K562 (cell line): ENCODE results near the gene INSM2. TPM values are rescaled to one million over a fixed set of nuclear protein-coding genes. Genes with fewer than 3 reads are reported as not detected.

ENCODE experiments used
- ATF7 ChIP-seq: fragments of 450-650 bp; IDR thresholded peaks from 2 replicates; pipeline ENCODE4 v1.7.1; 2014; ENCODE audit warnings: mild to moderate bottlenecking, moderate library complexity
- CEBPB ChIP-seq: fragments of 450-650 bp; IDR thresholded peaks from 2 replicates; pipeline ENCODE4 v1.6.1; 2016; ENCODE audit warnings: missing genetic modification characterization, missing compliant biosample characterization
- CXXC5 ChIP-seq: fragments of 250-450 bp; sonication (Bioruptor Pico); IDR thresholded peaks from 2 replicates; pipeline ENCODE4 v1.8.0; 2022; ENCODE audit warnings: inconsistent platforms, mild to moderate bottlenecking, moderate library complexity
- MECOM ChIP-seq: fragments of 250-450 bp; sonication (Bioruptor Pico); IDR thresholded peaks from 2 replicates; pipeline ENCODE4 v1.8.0; 2022; ENCODE audit warnings: inconsistent platforms
- MNT ChIP-seq, 2 experiments: fragments of 450-650 bp; conservative IDR thresholded peaks; 2 replicates each; pipeline ENCODE4 v1.6.1; 2017; ENCODE audit warnings: mild to moderate bottlenecking in 2 of 2, moderate library complexity in 2 of 2
- NR2F6 ChIP-seq: fragments of 450-650 bp; formaldehyde crosslinking; IDR thresholded peaks from 2 replicates; pipeline ENCODE4 v1.4.0; 2020; ENCODE audit warnings: mild to moderate bottlenecking
- PCBP1 ChIP-seq: fragments of 200-400 bp; formaldehyde crosslinking; IDR thresholded peaks from 2 replicates; pipeline ENCODE4 v1.6.1; 2018; ENCODE audit warnings: mild to moderate bottlenecking, low read depth, low read length; ENCODE audit not compliant: poor library complexity, severe bottlenecking
- PHF20 ChIP-seq: fragments of 450-650 bp; IDR thresholded peaks from 2 replicates; pipeline ENCODE4 v1.6.1; 2018; ENCODE audit not compliant: partially characterized antibody
- TCF7 ChIP-seq: sonication (generic); IDR thresholded peaks from 2 replicates; pipeline ENCODE4 v1.6.1; 2016; ENCODE audit warnings: antibody characterized with exemption, borderline replicate concordance
- XRCC3 ChIP-seq: fragments of 450-650 bp; IDR thresholded peaks from 2 replicates; pipeline ENCODE4 v1.6.1; 2017; ENCODE audit warnings: mild to moderate bottlenecking, moderate library complexity
- ZBTB11 ChIP-seq, 3 experiments: fragments of 200-800 bp in 1 of 3; fragments of 250-450 bp in 1 of 3; fragments of 450-650 bp in 1 of 3; sonication (Bioruptor Pico) in 1 of 3; sonication (Bioruptor generic) in 1 of 3; formaldehyde crosslinking in 1 of 3; IDR thresholded peaks; 2 replicates each; pipeline versions ENCODE4 v1.6.1 to v1.8.0; 2016 to 2022; ENCODE audit warnings: mild to moderate bottlenecking in 2 of 3, missing genetic modification characterization in 2 of 3, missing compliant biosample characterization in 1 of 3, moderate library complexity in 1 of 3
- ZNF354B ChIP-seq: fragments of 250-450 bp; sonication (Bioruptor Pico); IDR thresholded peaks from 2 replicates; pipeline ENCODE4 v1.4.0; 2020
- ZNF766 ChIP-seq: fragments of 200-800 bp; sonication (Bioruptor generic); conservative IDR thresholded peaks from 2 replicates; pipeline ENCODE4 v1.6.1; 2016; ENCODE audit warnings: missing genetic modification characterization, missing compliant biosample characterization
- polyA plus RNA-seq, 8 experiments: library from polyadenylated mRNA; depleted of rRNA in 4 of 8; stranded (reverse) in 5 of 8; unstranded in 3 of 8; fragments of >200 nt; fragmentation: Nextera tagmentation in 2 of 8; fragmentation: Illumina TruSeq in 1 of 8; extraction: Ambion mirVana in 2 of 8; extraction: Trizol in 1 of 8; gene quantifications; 2 replicates each; pipeline versions ENCODE4 v1.2.1 to v1.2.3, GENCODE V29; 2011 to 2014; ENCODE audit warnings: inconsistent platforms in 1 of 8, missing spikeins in 1 of 8
- total RNA-seq, 7 experiments: library from RNA; depleted of rRNA in 6 of 7; stranded (reverse); fragments of >200 nt in 6 of 7; fragmentation: Illumina TruSeq in 2 of 7; extraction: Trizol in 2 of 7; gene quantifications; 2 replicates each; pipeline versions ENCODE4 v1.2.1 to v1.2.3, GENCODE V29; 2011 to 2021; ENCODE audit warnings: low replicate concordance in 1 of 7
- TF ChIP-seq, protein P1 (sequence below): sonication (generic); formaldehyde crosslinking; IDR thresholded peaks from 2 replicates; pipeline ENCODE4 v1.8.0; 2023; ENCODE audit warnings: mild to moderate bottlenecking, missing genetic modification reagents
- TF ChIP-seq, protein P2 (sequence below): fragments of 250-450 bp; sonication (Bioruptor Pico); IDR thresholded peaks from 2 replicates; pipeline ENCODE4 v1.4.0; 2020; ENCODE audit warnings: mild to moderate bottlenecking, moderate library complexity

INSM2 gene
- total and polyA plus RNA-seq, 9 of the 15 experiments (the other 6 are each of a cell fraction or from before 2014, with no cell fraction given): not detected

DNA sequence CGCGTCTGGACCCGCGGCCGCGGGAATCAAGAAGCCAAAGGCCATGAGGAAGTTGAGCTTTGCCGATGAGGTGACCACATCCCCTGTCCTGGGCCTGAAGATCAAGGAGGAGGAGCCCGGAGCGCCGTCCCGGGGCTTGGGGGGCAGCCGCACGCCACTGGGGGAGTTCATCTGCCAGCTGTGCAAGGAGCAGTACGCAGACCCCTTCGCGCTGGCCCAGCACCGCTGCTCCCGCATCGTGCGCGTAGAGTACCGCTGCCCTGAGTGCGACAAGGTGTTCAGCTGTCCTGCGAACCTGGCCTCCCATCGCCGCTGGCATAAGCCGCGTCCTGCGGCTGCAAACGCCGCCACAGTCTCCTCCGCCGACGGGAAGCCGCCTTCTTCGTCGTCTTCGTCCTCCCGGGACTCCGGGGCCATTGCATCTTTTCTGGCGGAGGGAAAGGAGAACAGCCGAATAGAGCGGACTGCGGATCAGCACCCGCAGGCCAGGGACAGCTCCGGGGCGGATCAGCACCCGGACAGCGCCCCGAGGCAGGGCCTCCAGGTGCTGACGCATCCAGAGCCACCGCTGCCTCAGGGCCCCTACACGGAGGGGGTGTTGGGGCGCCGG is 1.0 kb downstream of the INSM2 start (continued):
- TF ChIP-seq MNT (conservative IDR thresholded peaks at IDR 0.05): peak in 1 of 2 experiments; percentile 83; a peak in 3 of 4 replicates
- no peak for TF ChIP-seq ZNF354B (CRISPR knock-in tag)
- TF ChIP-seq, protein P1, sequence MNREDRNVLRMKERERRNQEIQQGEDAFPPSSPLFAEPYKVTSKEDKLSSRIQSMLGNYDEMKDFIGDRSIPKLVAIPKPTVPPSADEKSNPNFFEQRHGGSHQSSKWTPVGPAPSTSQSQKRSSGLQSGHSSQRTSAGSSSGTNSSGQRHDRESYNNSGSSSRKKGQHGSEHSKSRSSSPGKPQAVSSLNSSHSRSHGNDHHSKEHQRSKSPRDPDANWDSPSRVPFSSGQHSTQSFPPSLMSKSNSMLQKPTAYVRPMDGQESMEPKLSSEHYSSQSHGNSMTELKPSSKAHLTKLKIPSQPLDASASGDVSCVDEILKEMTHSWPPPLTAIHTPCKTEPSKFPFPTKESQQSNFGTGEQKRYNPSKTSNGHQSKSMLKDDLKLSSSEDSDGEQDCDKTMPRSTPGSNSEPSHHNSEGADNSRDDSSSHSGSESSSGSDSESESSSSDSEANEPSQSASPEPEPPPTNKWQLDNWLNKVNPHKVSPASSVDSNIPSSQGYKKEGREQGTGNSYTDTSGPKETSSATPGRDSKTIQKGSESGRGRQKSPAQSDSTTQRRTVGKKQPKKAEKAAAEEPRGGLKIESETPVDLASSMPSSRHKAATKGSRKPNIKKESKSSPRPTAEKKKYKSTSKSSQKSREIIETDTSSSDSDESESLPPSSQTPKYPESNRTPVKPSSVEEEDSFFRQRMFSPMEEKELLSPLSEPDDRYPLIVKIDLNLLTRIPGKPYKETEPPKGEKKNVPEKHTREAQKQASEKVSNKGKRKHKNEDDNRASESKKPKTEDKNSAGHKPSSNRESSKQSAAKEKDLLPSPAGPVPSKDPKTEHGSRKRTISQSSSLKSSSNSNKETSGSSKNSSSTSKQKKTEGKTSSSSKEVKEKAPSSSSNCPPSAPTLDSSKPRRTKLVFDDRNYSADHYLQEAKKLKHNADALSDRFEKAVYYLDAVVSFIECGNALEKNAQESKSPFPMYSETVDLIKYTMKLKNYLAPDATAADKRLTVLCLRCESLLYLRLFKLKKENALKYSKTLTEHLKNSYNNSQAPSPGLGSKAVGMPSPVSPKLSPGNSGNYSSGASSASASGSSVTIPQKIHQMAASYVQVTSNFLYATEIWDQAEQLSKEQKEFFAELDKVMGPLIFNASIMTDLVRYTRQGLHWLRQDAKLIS: peak; percentile 100
- peak; percentile 73 for TF ChIP-seq CXXC5 (CRISPR knock-in tag)
- no peak for TF ChIP-seq ATF7
- no peak for TF ChIP-seq NR2F6 (CRISPR knock-in tag)
- TF ChIP-seq PHF20: no peak
- peak in 1 of 3 experiments; percentile 74; a peak in 2 of 6 replicates for TF ChIP-seq ZBTB11 (CRISPR knock-in tag; IDR thresholded peaks at IDR 0.05)
- TF ChIP-seq, protein P2, sequence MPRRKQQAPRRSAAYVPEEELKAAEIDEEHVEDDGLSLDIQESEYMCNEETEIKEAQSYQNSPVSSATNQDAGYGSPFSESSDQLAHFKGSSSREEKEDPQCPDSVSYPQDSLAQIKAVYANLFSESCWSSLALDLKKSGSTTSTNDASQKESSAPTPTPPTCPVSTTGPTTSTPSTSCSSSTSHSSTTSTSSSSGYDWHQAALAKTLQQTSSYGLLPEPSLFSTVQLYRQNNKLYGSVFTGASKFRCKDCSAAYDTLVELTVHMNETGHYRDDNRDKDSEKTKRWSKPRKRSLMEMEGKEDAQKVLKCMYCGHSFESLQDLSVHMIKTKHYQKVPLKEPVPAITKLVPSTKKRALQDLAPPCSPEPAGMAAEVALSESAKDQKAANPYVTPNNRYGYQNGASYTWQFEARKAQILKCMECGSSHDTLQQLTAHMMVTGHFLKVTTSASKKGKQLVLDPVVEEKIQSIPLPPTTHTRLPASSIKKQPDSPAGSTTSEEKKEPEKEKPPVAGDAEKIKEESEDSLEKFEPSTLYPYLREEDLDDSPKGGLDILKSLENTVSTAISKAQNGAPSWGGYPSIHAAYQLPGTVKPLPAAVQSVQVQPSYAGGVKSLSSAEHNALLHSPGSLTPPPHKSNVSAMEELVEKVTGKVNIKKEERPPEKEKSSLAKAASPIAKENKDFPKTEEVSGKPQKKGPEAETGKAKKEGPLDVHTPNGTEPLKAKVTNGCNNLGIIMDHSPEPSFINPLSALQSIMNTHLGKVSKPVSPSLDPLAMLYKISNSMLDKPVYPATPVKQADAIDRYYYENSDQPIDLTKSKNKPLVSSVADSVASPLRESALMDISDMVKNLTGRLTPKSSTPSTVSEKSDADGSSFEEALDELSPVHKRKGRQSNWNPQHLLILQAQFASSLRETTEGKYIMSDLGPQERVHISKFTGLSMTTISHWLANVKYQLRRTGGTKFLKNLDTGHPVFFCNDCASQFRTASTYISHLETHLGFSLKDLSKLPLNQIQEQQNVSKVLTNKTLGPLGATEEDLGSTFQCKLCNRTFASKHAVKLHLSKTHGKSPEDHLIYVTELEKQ (CRISPR knock-in tag): no peak
- TF ChIP-seq XRCC3: no peak
- no peak for TF ChIP-seq CEBPB (tag)
- TF ChIP-seq TCF7: no peak
- peak; percentile 97 for TF ChIP-seq ZNF766
- TF ChIP-seq PCBP1: no peak
- peak; percentile 86; the same call in 1 of the 2 replicates for TF ChIP-seq MECOM
